ENCODE measurements around the gene XKR8. TPM values are rescaled to one million over a fixed set of nuclear protein-coding genes. Genes with fewer than 3 reads are reported as not detected.
A peak's percentile ranks its signal among the peaks of the same experiment; 100 is the strongest.

Gene XKR8
- total and polyA plus RNA-seq, 12 donors: 2.6 to 10.7 (median 5.5) TPM

GRCh38 chr1:27966402-27967105 lies 6.8 kb downstream of the XKR8 start:
- H3K27me3 ChIP-seq: no peaks in the 10 kb centered on the region
- peak in 1 of 7 donors; percentile 39 for DNase-seq
- no peak overlapping the region for H3K4me3 ChIP-seq
- H3K36me3 ChIP-seq (replicated peaks in 1 of 2): peaks cover 0 to 27% of the 10 kb centered on the region in 2 donors
- no peak for TF ChIP-seq POLR2A (IDR thresholded peaks at IDR 0.05)
- TF ChIP-seq, protein P1, sequence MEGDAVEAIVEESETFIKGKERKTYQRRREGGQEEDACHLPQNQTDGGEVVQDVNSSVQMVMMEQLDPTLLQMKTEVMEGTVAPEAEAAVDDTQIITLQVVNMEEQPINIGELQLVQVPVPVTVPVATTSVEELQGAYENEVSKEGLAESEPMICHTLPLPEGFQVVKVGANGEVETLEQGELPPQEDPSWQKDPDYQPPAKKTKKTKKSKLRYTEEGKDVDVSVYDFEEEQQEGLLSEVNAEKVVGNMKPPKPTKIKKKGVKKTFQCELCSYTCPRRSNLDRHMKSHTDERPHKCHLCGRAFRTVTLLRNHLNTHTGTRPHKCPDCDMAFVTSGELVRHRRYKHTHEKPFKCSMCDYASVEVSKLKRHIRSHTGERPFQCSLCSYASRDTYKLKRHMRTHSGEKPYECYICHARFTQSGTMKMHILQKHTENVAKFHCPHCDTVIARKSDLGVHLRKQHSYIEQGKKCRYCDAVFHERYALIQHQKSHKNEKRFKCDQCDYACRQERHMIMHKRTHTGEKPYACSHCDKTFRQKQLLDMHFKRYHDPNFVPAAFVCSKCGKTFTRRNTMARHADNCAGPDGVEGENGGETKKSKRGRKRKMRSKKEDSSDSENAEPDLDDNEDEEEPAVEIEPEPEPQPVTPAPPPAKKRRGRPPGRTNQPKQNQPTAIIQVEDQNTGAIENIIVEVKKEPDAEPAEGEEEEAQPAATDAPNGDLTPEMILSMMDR (IDR thresholded peaks at IDR 0.05): no peak
- 94 to 96% (median 95%) methylated on average over 18 to 24 of the region's 24 CpGs for WGBS, 4 donors
- no peaks in the 10 kb centered on the region for H3K9me3 ChIP-seq (replicated peaks in 1 of 3)
- H3K27ac ChIP-seq: no peak overlapping the region
- intact Hi-C loops (cut with DNase I): no loop called here
- peaks cover 0 to 6% of the 10 kb centered on the region in 2 donors for H3K4me1 ChIP-seq (replicated peaks in 1 of 2)

DNA sequence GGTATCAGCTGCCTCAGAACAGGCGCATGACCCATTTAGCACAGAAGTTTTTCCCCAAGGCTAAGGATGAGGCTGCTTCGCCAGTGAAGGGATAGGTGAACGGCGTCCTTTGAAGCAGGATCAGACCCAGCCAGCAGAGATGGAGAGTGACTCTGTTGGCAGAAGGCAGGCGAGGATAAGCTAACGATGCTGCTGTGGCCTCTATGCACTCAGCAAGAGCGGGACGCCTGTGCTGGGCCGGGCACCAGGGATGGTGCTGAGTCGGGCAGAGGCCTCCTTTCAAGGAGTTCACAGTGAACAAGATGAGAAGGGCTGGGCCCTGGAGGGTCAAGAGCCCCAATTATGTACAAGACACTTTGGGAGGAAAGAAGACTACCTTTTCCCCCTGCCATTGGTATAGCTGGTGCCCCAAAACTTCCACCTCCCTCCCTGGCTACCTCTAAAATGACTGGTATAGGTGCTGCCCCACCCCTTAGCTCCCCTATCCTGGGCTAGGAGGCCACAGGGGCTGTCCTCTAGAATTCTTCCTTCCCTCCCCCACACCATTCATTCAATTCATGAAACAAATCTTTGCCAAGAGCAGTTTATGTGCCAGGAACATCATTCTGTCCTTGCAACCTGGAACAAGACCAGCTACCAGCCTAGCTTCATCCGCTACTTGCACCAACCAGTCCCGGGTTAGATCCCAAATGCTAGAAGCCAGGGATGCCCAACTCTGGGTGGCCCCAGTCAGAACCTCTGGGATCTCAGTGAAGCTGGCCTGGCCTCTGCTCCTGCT lies 7.5 kb downstream of the XKR8 start:
- no peaks in the 10 kb centered on the region for H3K27me3 ChIP-seq
- H3K36me3 ChIP-seq (replicated peaks in 1 of 2): peaks cover 0 to 27% of the 10 kb centered on the region in 2 donors
- peak in 1 of 7 donors; percentile 39 for DNase-seq
- H3K4me3 ChIP-seq: no peak overlapping the region
- H3K4me1 ChIP-seq (replicated peaks in 1 of 2): peaks cover 0 to 5% of the 10 kb centered on the region in 2 donors
- TF ChIP-seq, protein P1 (IDR thresholded peaks at IDR 0.05): no peak
- TF ChIP-seq POLR2A (IDR thresholded peaks at IDR 0.05): no peak
- H3K27ac ChIP-seq: no peak overlapping the region
- 91 to 97% (median 93%) methylated on average over 10 to 12 of the region's 12 CpGs for WGBS, 4 donors
- intact Hi-C loops (cut with DNase I): no loop called here
- H3K9me3 ChIP-seq (replicated peaks in 1 of 3): no peaks in the 10 kb centered on the region

DNA sequence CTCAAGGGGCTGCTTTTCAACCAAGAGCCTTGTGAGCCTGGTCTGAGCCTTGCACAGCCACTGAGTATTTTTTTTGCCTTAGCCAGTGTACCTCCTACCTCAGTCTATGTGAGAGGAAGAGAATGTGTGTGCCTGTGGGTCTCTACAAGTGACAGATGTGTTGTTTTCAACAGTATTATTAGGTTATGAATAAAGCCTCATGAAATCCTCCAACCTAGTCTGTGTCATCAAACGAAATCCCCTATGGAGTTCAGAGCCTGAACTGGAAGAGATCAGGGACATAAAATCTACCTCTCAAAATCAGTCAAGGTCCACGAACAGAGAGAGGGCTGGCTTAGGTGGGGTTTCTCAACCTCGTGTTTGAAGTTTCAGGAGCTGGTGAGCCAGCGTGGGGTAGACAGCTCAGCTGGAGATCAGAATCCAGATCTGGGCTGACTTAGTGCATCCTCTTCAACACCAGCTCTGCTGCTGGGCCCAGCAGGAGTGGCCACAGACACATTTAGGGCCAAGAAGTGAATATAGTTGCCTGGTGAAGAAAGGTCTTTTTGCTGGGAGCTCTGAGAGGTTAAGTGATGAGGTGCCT lies 8.2 kb downstream of the XKR8 start:
- H3K36me3 ChIP-seq (replicated peaks in 1 of 2): peaks cover 0 to 27% of the 10 kb centered on the region in 2 donors
- H3K9me3 ChIP-seq (replicated peaks in 1 of 3): no peaks in the 10 kb centered on the region
- no peaks in the 10 kb centered on the region for H3K27me3 ChIP-seq
- DNase-seq: no peak
- TF ChIP-seq POLR2A (IDR thresholded peaks at IDR 0.05): no peak
- TF ChIP-seq, protein P1 (IDR thresholded peaks at IDR 0.05): no peak
- whole genome bisulfite sequencing, 4 donors: 86 to 92% (median 87%) methylated on average over 3 to 4 of the region's 4 CpGs
- intact Hi-C loops (cut with DNase I): no loop called here
- H3K4me3 ChIP-seq: no peak overlapping the region
- no peak overlapping the region for H3K27ac ChIP-seq
- H3K4me1 ChIP-seq (replicated peaks in 1 of 2): peaks cover 0 to 5% of the 10 kb centered on the region in 2 donors

DNA sequence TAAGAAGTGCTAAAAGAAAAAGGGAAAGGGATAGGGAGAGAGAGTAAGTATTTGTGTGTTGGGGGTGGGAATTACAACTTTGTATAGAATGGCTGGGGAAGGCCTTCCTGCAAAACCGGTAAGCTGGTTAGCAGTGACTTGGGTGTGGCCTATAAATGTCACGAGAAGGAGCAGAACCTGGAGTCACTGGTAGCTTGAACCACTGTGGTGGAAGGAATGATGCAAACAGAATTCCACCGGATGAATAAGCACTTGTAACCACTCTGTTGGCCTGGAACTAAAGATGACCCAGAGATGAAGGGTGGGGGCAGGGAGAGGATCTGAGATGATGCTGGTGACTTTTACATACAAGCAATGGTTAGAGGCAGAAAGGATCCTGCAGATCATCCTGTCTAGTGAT lies 8.9 kb downstream of the XKR8 start:
- intact Hi-C loops (cut with DNase I): no loop called here
- 76 to 80% (median 78%) methylated on average over 3 of the region's 3 CpGs for WGBS, 4 donors

More for the DNA sequence above, 8.9 kb downstream of the XKR8 start:
- Histone ChIP-seq H3K9me3 (replicated peaks in 1 of 3) (no peaks in the 10 kb centered on the region), H3K4me3 (no peak overlapping the region), H3K27me3 (no peaks in the 10 kb centered on the region), H3K27ac (no peak overlapping the region), H3K36me3 (replicated peaks in 1 of 2) (peaks cover 0 to 27% of the 10 kb centered on the region in 2 donors), H3K4me1 (replicated peaks in 1 of 2) (peaks cover 0 to 5% of the 10 kb centered on the region in 2 donors)
- DNase-seq: no peak
- no peak for TF ChIP-seq POLR2A (IDR thresholded peaks at IDR 0.05)
- TF ChIP-seq, protein P1 (IDR thresholded peaks at IDR 0.05): no peak

Measured in adrenal gland (tissue), 12 donors.